ENCODE data around the gene HTT. TPM values are rescaled to one million over a fixed set of nuclear protein-coding genes. Genes with fewer than 3 reads are reported as not detected.

HTT gene
- polyA plus RNA-seq, 1 donor from 2014 or later, result 11.5 TPM

- Histone ChIP-seq H3K4me3 (ENCODE audit: low read length) (no peak overlapping the region), H3K27me3 (ENCODE audit: insufficient read depth, low read depth, low read length) (no peaks in the 10 kb centered on the region), H3K9me3 (ENCODE audit: low read length) (no peaks in the 10 kb centered on the region), H3K4me2 (ENCODE audit: low read length) (no peak overlapping the region), H2AFZ (ENCODE audit: low read depth, low read length) (no peak overlapping the region), H3F3A (ENCODE audit: insufficient read depth, low read length, poor library complexity, severe bottlenecking) (no peaks in the 10 kb centered on the region), H3K36me3 (ENCODE audit: insufficient read depth, low read length) (peaks cover 10% of the 10 kb centered on the region), H3K9me2 (ENCODE audit: insufficient read depth, low read length) (no peaks in the 10 kb centered on the region), H3K9ac (ENCODE audit: low read length) (no peak overlapping the region), H3K27ac (ENCODE audit: low read length) (no peak overlapping the region), H4K20me1 (ENCODE audit: insufficient read depth) (no peaks in the 10 kb centered on the region), H3K79me2 (replicated peaks; ENCODE audit: insufficient read depth, low read length) (no peaks in the 10 kb centered on the region)
- TF ChIP-seq SMC3 (conservative IDR thresholded peaks at IDR 0.05; ENCODE audit: poor library complexity) (no peak), POLR2AphosphoS5 (IDR thresholded peaks at IDR 0.05) (no peak)
These were observed 145.4 kb downstream of the HTT start for GRCh38 chr4:3219761-3220475.

- Histone ChIP-seq H3K27ac (ENCODE audit: low read length) (no peak overlapping the region), H2AFZ (ENCODE audit: low read depth, low read length) (no peak overlapping the region), H3K4me3 (ENCODE audit: low read length) (no peak overlapping the region), H3K79me2 (replicated peaks; ENCODE audit: insufficient read depth, low read length) (no peaks in the 10 kb centered on the region), H4K20me1 (ENCODE audit: insufficient read depth) (no peaks in the 10 kb centered on the region), H3K9me3 (ENCODE audit: low read length) (no peaks in the 10 kb centered on the region), H3K4me2 (ENCODE audit: low read length) (no peak overlapping the region), H3K36me3 (ENCODE audit: insufficient read depth, low read length) (peaks cover 6% of the 10 kb centered on the region), H3F3A (ENCODE audit: insufficient read depth, low read length, poor library complexity, severe bottlenecking) (no peaks in the 10 kb centered on the region), H3K9ac (ENCODE audit: low read length) (no peak overlapping the region), H3K9me2 (ENCODE audit: insufficient read depth, low read length) (no peaks in the 10 kb centered on the region), H3K27me3 (ENCODE audit: insufficient read depth, low read depth, low read length) (no peaks in the 10 kb centered on the region)
- TF ChIP-seq SMC3 (conservative IDR thresholded peaks at IDR 0.05; ENCODE audit: poor library complexity) (no peak), POLR2AphosphoS5 (IDR thresholded peaks at IDR 0.05) (no peak), REST (IDR thresholded peaks at IDR 0.05; ENCODE audit: borderline replicate concordance) (no peak), MXI1 (conservative IDR thresholded peaks at IDR 0.05; ENCODE audit: poor library complexity, severe bottlenecking) (no peak)
These were observed 146.1 kb downstream of the HTT start for GRCh38 chr4:3220476-3221183.

DNA sequence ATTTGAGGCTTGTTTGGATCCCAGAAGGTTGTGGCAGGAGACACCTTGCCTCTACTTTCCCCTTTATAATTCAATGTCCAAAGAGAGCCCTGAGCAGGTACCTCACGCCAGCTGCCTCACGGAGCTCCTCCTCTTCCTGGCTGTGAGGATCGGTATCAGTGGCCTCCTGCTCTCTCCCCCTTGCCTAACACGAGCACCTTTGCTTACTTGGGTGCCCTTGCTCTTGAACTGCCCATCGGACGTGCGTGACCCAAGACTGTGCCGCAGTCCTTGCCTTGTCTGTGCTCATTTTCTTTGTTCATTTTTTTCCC is 146.7 kb downstream of the HTT start:
- no peak overlapping the region for H3K27ac ChIP-seq (ENCODE audit: low read length)

More for the DNA sequence above, 146.7 kb downstream of the HTT start:
- no peak for TF ChIP-seq TAF1 (IDR thresholded peaks at IDR 0.05; ENCODE audit: low read depth)
- TF ChIP-seq RAD21 (conservative IDR thresholded peaks at IDR 0.05), result no peak
- no peak for TF ChIP-seq EZH2 (IDR thresholded peaks at IDR 0.05; ENCODE audit: borderline replicate concordance, insufficient read depth, low read length, poor library complexity, severe bottlenecking)
- TF ChIP-seq MXI1 (conservative IDR thresholded peaks at IDR 0.05; ENCODE audit: poor library complexity, severe bottlenecking), result no peak
- TF ChIP-seq EP300 (conservative IDR thresholded peaks at IDR 0.05; ENCODE audit: poor library complexity, severe bottlenecking), result no peak
- no peak for TF ChIP-seq SMC3 (conservative IDR thresholded peaks at IDR 0.05; ENCODE audit: poor library complexity)
- no peak for TF ChIP-seq POLR2AphosphoS5 (IDR thresholded peaks at IDR 0.05)
- TF ChIP-seq REST (IDR thresholded peaks at IDR 0.05; ENCODE audit: borderline replicate concordance), result no peak
- TF ChIP-seq CTCF (IDR thresholded peaks at IDR 0.05; ENCODE audit: poor library complexity, severe bottlenecking), result no peak
- Histone ChIP-seq H3K36me3 (ENCODE audit: insufficient read depth, low read length) (peaks cover 6% of the 10 kb centered on the region), H3K4me2 (ENCODE audit: low read length) (no peak overlapping the region), H3K9ac (ENCODE audit: low read length) (no peak overlapping the region), H3K79me2 (replicated peaks; ENCODE audit: insufficient read depth, low read length) (no peaks in the 10 kb centered on the region), H2AFZ (ENCODE audit: low read depth, low read length) (no peak overlapping the region), H4K20me1 (ENCODE audit: insufficient read depth) (no peaks in the 10 kb centered on the region), H3K9me3 (ENCODE audit: low read length) (no peaks in the 10 kb centered on the region), H3K9me2 (ENCODE audit: insufficient read depth, low read length) (no peaks in the 10 kb centered on the region), H3F3A (ENCODE audit: insufficient read depth, low read length, poor library complexity, severe bottlenecking) (no peaks in the 10 kb centered on the region), H3K4me3 (ENCODE audit: low read length) (no peak overlapping the region), H3K27me3 (ENCODE audit: insufficient read depth, low read depth, low read length) (no peaks in the 10 kb centered on the region)
